NOMO-1 (cell line): ENCODE data around the gene CEBPE.

Experiments used
- DNase-seq, 2 experiments: peaks; one replicate each; lab custom pipeline; 2025; ENCODE audit not compliant: unreplicated experiment in 2 of 2; lab: John Stamatoyannopoulos, UW

Gene CEBPE

GRCh38 chr14:23085458-23085857, 33.6 kb downstream of the CEBPE start:
- DNase-seq, result no peak

GRCh38 chr14:23080474-23080873, 38.6 kb downstream of the CEBPE start:
- no peak for DNase-seq

- no peak for DNase-seq
Observed at GRCh38 chr14:23079716-23080115, 39.3 kb downstream of the CEBPE start.

- DNase-seq, result no peak
Observed at GRCh38 chr14:23078692-23079116, 40.4 kb downstream of the CEBPE start.

- no peak for DNase-seq
Observed at GRCh38 chr14:23077962-23078361, 41.1 kb downstream of the CEBPE start.

- no peak for DNase-seq
Observed at GRCh38 chr14:23076785-23077408, 42.2 kb downstream of the CEBPE start.

GRCh38 chr14:23074906-23075305, 44.1 kb downstream of the CEBPE start:
- no peak for DNase-seq

GRCh38 chr14:23071921-23072539, 47.0 kb downstream of the CEBPE start:
- no peak for DNase-seq

- no peak for DNase-seq
Observed at GRCh38 chr14:23071244-23071920, 47.7 kb downstream of the CEBPE start.

GRCh38 chr14:23070262-23071129, 48.6 kb downstream of the CEBPE start:
- no peak for DNase-seq

- no peak for DNase-seq
Observed at GRCh38 chr14:23069413-23069806, 49.6 kb downstream of the CEBPE start.

- no peak for DNase-seq
Observed at GRCh38 chr14:23068789-23069412, 50.2 kb downstream of the CEBPE start.

- DNase-seq, result no peak
Observed at GRCh38 chr14:23067847-23068788, 50.9 kb downstream of the CEBPE start.
